Transverse colon (tissue), 4 donors: ENCODE data around the gene CHAMP1. TPM values are rescaled to one million over a fixed set of nuclear protein-coding genes. Genes with fewer than 3 reads are reported as not detected.
A peak's percentile ranks its signal among the peaks of the same experiment; 100 is the strongest.
"Not testable (repeated sequence)": the region's sequence is repeated elsewhere in the genome, so short reads cannot be mapped to it uniquely, and the experiment has no call there.

Experiments used
- DNase-seq: peaks from one replicate; pipeline ENCODE4 v3.0.0-alpha.2; 2019
- H3K27ac ChIP-seq, 4 donors: fragments of 200-600 bp; sonication (generic); 2 replicates each; pipeline ENCODE4 v1.5.1; 2016 to 2018; ENCODE audit warnings: inconsistent platforms in 4 of 4
- H3K27me3 ChIP-seq: fragments of 200-600 bp; sonication (generic); 2 replicates; pipeline ENCODE4 v1.5.1; 2017; ENCODE audit warnings: inconsistent platforms
- H3K36me3 ChIP-seq, 4 donors: fragments of 200-600 bp; sonication (generic); 2 replicates each; pipeline ENCODE4 v1.5.1; 2017 to 2019; ENCODE audit warnings: inconsistent platforms in 4 of 4
- H3K4me1 ChIP-seq, 4 donors: fragments of 200-600 bp; sonication (generic); 2 replicates each; pipeline ENCODE4 v1.5.1; 2017 to 2020; ENCODE audit warnings: inconsistent platforms in 4 of 4
- H3K4me3 ChIP-seq, 4 donors: fragments of 200-600 bp; sonication (generic); 1 replicate in 1 of 4; 2 replicates in 3 of 4; pipeline versions ENCODE4 v1.5.1 to v1.6.1; 2017 to 2019; ENCODE audit warnings: inconsistent platforms in 4 of 4
- H3K9me3 ChIP-seq, 2 donors: fragments of 200-600 bp; sonication (generic); 2 replicates each; pipeline ENCODE4 v1.5.1; 2017 to 2019; ENCODE audit warnings: inconsistent platforms in 2 of 2
- CTCF ChIP-seq, 5 experiments: fragments of 200-600 bp in 3 of 5; fragments of 450-650 bp in 2 of 5; sonication (generic) in 3 of 5; IDR thresholded peaks; 1 replicate in 2 of 5; 2 replicates in 3 of 5; pipeline ENCODE4 v1.5.1; 2016 to 2017; ENCODE audit warnings: antibody characterized with exemption in 5 of 5, inconsistent platforms in 3 of 5, mild to moderate bottlenecking in 2 of 5, moderate library complexity in 1 of 5
- EP300 ChIP-seq: sonication (generic); formaldehyde crosslinking; IDR thresholded peaks from one replicate; pipeline ENCODE4 v1.6.1; 2017; ENCODE audit warnings: antibody characterized with exemption, low read depth
- POLR2A ChIP-seq: fragments of 450-650 bp; IDR thresholded peaks from one replicate; pipeline ENCODE4 v1.6.1; 2016; ENCODE audit warnings: antibody characterized with exemption, mild to moderate bottlenecking, moderate library complexity
- POLR2AphosphoS5 ChIP-seq, 3 donors: sonication (generic); formaldehyde crosslinking; IDR thresholded peaks; one replicate each; pipeline ENCODE4 v1.6.1; 2016; ENCODE audit warnings: antibody characterized with exemption in 3 of 3
- WGBS, 2 donors: methylation state at CpG; one replicate each; pipeline ENCODE4 v1.1.5; 2018; ENCODE audit warnings: low coverage in 1 of 2; 5-methylcytosine and 5-hydroxymethylcytosine counted together
- in situ Hi-C, 4 donors: fragments of 200-750 bp; cut with MboI; loops; one replicate each; pipeline versions ENCODE4 v1.15.0 to v1.15.1; 2017; ENCODE audit warnings: low sequenced_read_pairs in 3 of 4, low pct_ligation_motif_present in 1 of 4, low pct_unique_long_range_greater_than_20kb in 1 of 4
- intact Hi-C: fragments of 100-400 bp; cut with DNase I; formaldehyde crosslinking; loops from one replicate; pipeline ENCODE4 v1.15.1; 2023; ENCODE audit warnings: low total_unique reads
- total RNA-seq, 4 donors: library from RNA; depleted of rRNA; stranded (reverse); fragments of >200 nt; gene quantifications; one replicate each; pipeline ENCODE4 v1.1.0, GENCODE V29; 2016

CHAMP1 gene
- total RNA-seq, 4 donors from 2014 or later = 3.4 to 57.2 (median 20.0) TPM

GRCh38 chr13:114338959-114339358 is 24.7 kb downstream of the CHAMP1 start:
- intact Hi-C loops = no loop called here
- no peak overlapping the region for H3K27ac ChIP-seq

GRCh38 chr13:114339857-114340534 is 25.7 kb downstream of the CHAMP1 start:
- in situ Hi-C loops = no loop called here
- peak; percentile 62 to 70 (median 67) for TF ChIP-seq CTCF (IDR thresholded peaks at IDR 0.05)
- TF ChIP-seq POLR2AphosphoS5 (IDR thresholded peaks at IDR 0.05) = no peak
- H3K9me3 ChIP-seq = no peaks in the 10 kb centered on the region
- H3K4me3 ChIP-seq = no peak overlapping the region
- peak; percentile 59 for DNase-seq
- WGBS, 2 donors = 43 to 59% methylated on average over 7 to 10 of the region's 10 CpGs
- peaks cover 0 to 8% (median 1%) of the 10 kb centered on the region in 4 donors for H3K4me1 ChIP-seq
- H3K36me3 ChIP-seq = no peaks in the 10 kb centered on the region
- H3K27ac ChIP-seq = no peak overlapping the region
- intact Hi-C loops = no loop called here
- H3K27me3 ChIP-seq = no peaks in the 10 kb centered on the region

More at GRCh38 chr13:114338959-114339358, 24.7 kb downstream of the CHAMP1 start:
- 74 to 86% methylated on average over 5 of the region's 5 CpGs for WGBS, 2 donors
- DNase-seq = no peak
- Histone ChIP-seq H3K9me3 (no peaks in the 10 kb centered on the region), H3K4me1 (peaks cover 0 to 15% (median 1%) of the 10 kb centered on the region in 4 donors), H3K27me3 (no peaks in the 10 kb centered on the region), H3K4me3 (no peak overlapping the region), H3K36me3 (no peaks in the 10 kb centered on the region)
- TF ChIP-seq POLR2AphosphoS5 (IDR thresholded peaks at IDR 0.05) (no peak), POLR2A (no peak), CTCF (IDR thresholded peaks at IDR 0.05) (no peak), EP300 (no peak)
- in situ Hi-C loops = no loop called here

- no peaks in the 10 kb centered on the region for H3K27me3 ChIP-seq
- intact Hi-C loops (no loop called here), in situ Hi-C loops (no loop called here)
- no peak overlapping the region for H3K27ac ChIP-seq
- no peak overlapping the region for H3K4me3 ChIP-seq
- no peak for DNase-seq
- H3K4me1 ChIP-seq = peaks cover 0 to 8% (median 1%) of the 10 kb centered on the region in 4 donors
- H3K9me3 ChIP-seq = no peaks in the 10 kb centered on the region
- WGBS, 2 donors = 69 to 77% methylated on average over 4 to 14 of the region's 14 CpGs
- TF ChIP-seq POLR2A (no peak), POLR2AphosphoS5 (IDR thresholded peaks at IDR 0.05) (no peak), EP300 (no peak), CTCF (IDR thresholded peaks at IDR 0.05) (no peak)
- H3K36me3 ChIP-seq = no peaks in the 10 kb centered on the region
These were observed 26.9 kb downstream of the CHAMP1 start for GRCh38 chr13:114341003-114341777.

GRCh38 chr13:114347256-114347655 is 33.0 kb downstream of the CHAMP1 start:
- DNase-seq, H3K36me3 ChIP-seq, H3K9me3 ChIP-seq, in situ Hi-C loops, H3K27ac ChIP-seq, H3K4me1 ChIP-seq, H3K4me3 ChIP-seq, intact Hi-C loops: not testable (repeated sequence)
- 60% methylated on average over 3 of the region's 3 CpGs; no CpG with 5 or more reads in 1 of the 2 donors for WGBS, 2 donors
- peaks cover 22% of the 10 kb centered on the region for H3K27me3 ChIP-seq
